CD14-positive monocyte (primary cell): Measurements from ENCODE around the gene RNF220. TPM values are rescaled to one million over a fixed set of nuclear protein-coding genes. Genes with fewer than 3 reads are reported as not detected.
A peak's percentile ranks its signal among the peaks of the same experiment; 100 is the strongest.

Experiments
- DNase-seq, 3 donors: peaks; one replicate each; pipeline ENCODE4 v3.0.0-alpha.2; 2011 to 2022
- H2AFZ ChIP-seq: 2 replicates; pipeline ENCODE4 v1.6.0; 2012; ENCODE audit warnings: mild to moderate bottlenecking, low read depth, low read length, inconsistent platforms; ENCODE audit not compliant: insufficient read depth, poor library complexity, severe bottlenecking
- H3K27ac ChIP-seq, 2 donors: 1 replicate in 1 of 2; 2 replicates in 1 of 2; pipeline ENCODE4 v1.5.1; 2012 to 2013; ENCODE audit warnings: low read length in 2 of 2, control low read depth in 1 of 2, inconsistent platforms in 1 of 2, low read depth in 1 of 2, mild to moderate bottlenecking in 1 of 2
- H3K27me3 ChIP-seq, 2 donors: one replicate each; pipeline versions ENCODE4 v1.6.0 to v1.6.1; 2011 to 2013; ENCODE audit warnings: low read length in 2 of 2; ENCODE audit not compliant: control insufficient read depth in 2 of 2, insufficient read depth in 2 of 2
- H3K36me3 ChIP-seq, 2 donors: replicated peaks in 1 of 2; 1 replicate in 1 of 2; 2 replicates in 1 of 2; pipeline versions ENCODE4 v1.5.1 to v1.6.1; 2012 to 2013; ENCODE audit warnings: low read length in 2 of 2, control low read depth in 1 of 2, inconsistent platforms in 1 of 2, mild to moderate bottlenecking in 1 of 2; ENCODE audit not compliant: insufficient read depth in 2 of 2, control insufficient read depth in 1 of 2
- H3K4me1 ChIP-seq, 2 donors: 1 replicate in 1 of 2; 2 replicates in 1 of 2; pipeline versions ENCODE4 v1.5.1 to v1.6.1; 2012 to 2013; ENCODE audit warnings: low read length in 2 of 2, control low read depth in 1 of 2, inconsistent platforms in 1 of 2, mild to moderate bottlenecking in 1 of 2, moderate library complexity in 1 of 2; ENCODE audit not compliant: insufficient read depth in 2 of 2, control insufficient read depth in 1 of 2
- H3K4me2 ChIP-seq: replicated peaks from 2 replicates; pipeline ENCODE3; 2012; ENCODE audit warnings: low read length, moderate library complexity, mild to moderate bottlenecking; ENCODE audit not compliant: poor library complexity, severe bottlenecking; ENCODE audit errors: extremely low read depth
- H3K4me3 ChIP-seq, 3 experiments: fragments of 200-600 bp in 1 of 3; sonication (generic) in 1 of 3; replicated peaks in 1 of 3; 1 replicate in 2 of 3; 2 replicates in 1 of 3; pipeline ENCODE4 v1.5.1; 2011 to 2013; ENCODE audit warnings: low read length in 3 of 3, mild to moderate bottlenecking in 3 of 3, control low read depth in 2 of 3, low read depth in 2 of 3, inconsistent platforms in 1 of 3, moderate library complexity in 1 of 3
- H3K79me2 ChIP-seq: 2 replicates; pipeline ENCODE4 v1.6.0; 2012; ENCODE audit warnings: mild to moderate bottlenecking, control low read depth, inconsistent platforms, low read length, moderate library complexity; ENCODE audit not compliant: insufficient read depth
- H3K9ac ChIP-seq: 2 replicates; pipeline ENCODE4 v1.6.0; 2017; ENCODE audit warnings: low read length, mild to moderate bottlenecking; ENCODE audit not compliant: insufficient read depth, poor library complexity, severe bottlenecking
- H3K9me3 ChIP-seq, 2 donors: replicated peaks in 1 of 2; 1 replicate in 1 of 2; 2 replicates in 1 of 2; pipeline versions ENCODE4 v1.5.1 to v1.6.1; 2012 to 2013; ENCODE audit warnings: low read length in 2 of 2, control low read depth in 1 of 2; ENCODE audit not compliant: control insufficient read depth in 1 of 2, insufficient read depth in 1 of 2
- H4K20me1 ChIP-seq: 2 replicates; pipeline ENCODE4 v1.6.0; 2012; ENCODE audit warnings: mild to moderate bottlenecking, low read length, control low read depth, moderate library complexity; ENCODE audit not compliant: insufficient read depth
- H3K27ac Mint-ChIP-seq, 7 donors: one replicate each; pipeline ENCODE4 v1.8.0; 2020; ENCODE audit warnings: mild to moderate bottlenecking in 7 of 7, mixed read lengths in 7 of 7, moderate library complexity in 6 of 7, inconsistent platforms in 2 of 7
- H3K27me3 Mint-ChIP-seq, 3 donors: one replicate each; pipeline ENCODE4 v1.8.0; 2021 to 2022; ENCODE audit warnings: low read depth in 3 of 3, mild to moderate bottlenecking in 3 of 3, mixed read lengths in 3 of 3, moderate library complexity in 3 of 3, inconsistent platforms in 1 of 3
- H3K36me3 Mint-ChIP-seq, 2 donors: one replicate each; pipeline ENCODE4 v1.8.0; 2020; ENCODE audit warnings: mixed read lengths in 2 of 2, inconsistent platforms in 1 of 2, mild to moderate bottlenecking in 1 of 2
- H3K4me1 Mint-ChIP-seq: one replicate; pipeline ENCODE4 v1.8.0; 2020; ENCODE audit warnings: mild to moderate bottlenecking, mixed read lengths
- H3K4me3 Mint-ChIP-seq, 2 donors: one replicate each; pipeline ENCODE4 v1.8.0; 2020; ENCODE audit warnings: mild to moderate bottlenecking in 2 of 2, mixed read lengths in 2 of 2, moderate library complexity in 1 of 2
- H3K9me3 Mint-ChIP-seq, 7 donors: one replicate each; pipeline ENCODE4 v1.8.0; 2020 to 2022; ENCODE audit warnings: mixed read lengths in 7 of 7, mild to moderate bottlenecking in 6 of 7, moderate library complexity in 6 of 7, inconsistent platforms in 2 of 7
- CTCF ChIP-seq: fragments of 200-600 bp; IDR thresholded peaks from one replicate; pipeline ENCODE4 v1.8.0; 2022; ENCODE audit warnings: antibody characterized with exemption, mild to moderate bottlenecking
- WGBS: methylation state at CpG from one replicate; pipeline ENCODE4 v1.1.5; 2013; ENCODE audit warnings: missing lambda C conversion rate; ENCODE audit not compliant: insufficient coverage; 5-methylcytosine and 5-hydroxymethylcytosine counted together
- intact Hi-C, 2 donors: fragments of 100-400 bp; cut with micrococcal nuclease; formaldehyde crosslinking; loops; one replicate each; pipeline versions ENCODE4 v1.15.0 to v1.15.1; 2023
- polyA plus RNA-seq, 3 donors: library from polyadenylated mRNA; depleted of rRNA in 1 of 3; unstranded in 2 of 3; stranded (reverse) in 1 of 3; fragments of 300-500 nt in 2 of 3; fragments of >200 nt in 1 of 3; fragmentation: Illumina TruSeq in 2 of 3; gene quantifications; 1 replicate in 2 of 3; 2 replicates in 1 of 3; pipeline ENCODE4 v1.2.3, GENCODE V29; 2012 to 2021

Gene RNF220
- polyA plus RNA-seq, 3 donors = 39.4 to 133 (median 49.4) TPM

- Mint-ChIP-seq H3K27me3 (peaks cover 0 to 2% (median 0%) of the 10 kb centered on the region in 3 donors), H3K27ac (peak overlapping the region in 6 of 7 donors; percentile 33 to 82 (median 68)), H3K4me1 (peaks cover 2% of the 10 kb centered on the region), H3K9me3 (no peaks in the 10 kb centered on the region), H3K4me3 (no peak overlapping the region), H3K36me3 (peaks cover 56% of the 10 kb centered on the region in 2 donors)
- peak overlapping the region; percentile 5 to 59 for H3K27ac ChIP-seq
- H3K4me3 ChIP-seq = no peak overlapping the region
- peak; percentile 52 to 64 (median 60) for DNase-seq
- H3K4me2 ChIP-seq = no peak overlapping the region
- no peaks in the 10 kb centered on the region for H3K27me3 ChIP-seq
- intact Hi-C loops = loop anchor here (5.0 kb wide), 2 partner anchors 270 to 275 kb away; no protein-coding TSS in a partner anchor
- H3K79me2 ChIP-seq = no peaks in the 10 kb centered on the region
- peaks cover 42 to 58% of the 10 kb centered on the region in 2 donors for H3K36me3 ChIP-seq
- no peak overlapping the region for H2AFZ ChIP-seq
- no peaks in the 10 kb centered on the region for H3K4me1 ChIP-seq
- peak; percentile 95 for TF ChIP-seq CTCF
- 66% methylated on average over 5 of the region's 7 CpGs for WGBS
- peaks cover 42% of the 10 kb centered on the region for H4K20me1 ChIP-seq
- H3K9ac ChIP-seq = no peak overlapping the region
- H3K9me3 ChIP-seq = no peaks in the 10 kb centered on the region
Measured at GRCh38 chr1:44652445-44653106, 247.5 kb downstream of the RNF220 start.

- Histone ChIP-seq H3K27me3 (no peaks in the 10 kb centered on the region), H3K4me2 (no peak overlapping the region), H3K27ac (no peak overlapping the region), H3K4me3 (no peak overlapping the region), H3K9ac (no peak overlapping the region), H3K36me3 (peaks cover 35 to 50% of the 10 kb centered on the region in 2 donors), H3K9me3 (no peaks in the 10 kb centered on the region), H3K79me2 (no peaks in the 10 kb centered on the region), H3K4me1 (no peaks in the 10 kb centered on the region), H4K20me1 (peaks cover 34% of the 10 kb centered on the region), H2AFZ (no peak overlapping the region)
- Mint-ChIP-seq H3K27me3 (peaks cover 0 to 2% (median 0%) of the 10 kb centered on the region in 3 donors), H3K36me3 (peaks cover 53 to 55% of the 10 kb centered on the region in 2 donors), H3K4me1 (peaks cover 2% of the 10 kb centered on the region), H3K4me3 (no peak overlapping the region), H3K27ac (no peak overlapping the region), H3K9me3 (no peaks in the 10 kb centered on the region)
- no peak for DNase-seq
- 35% methylated on average over 2 of the region's 11 CpGs for WGBS
- peak; percentile 62 for TF ChIP-seq CTCF
- intact Hi-C loops = loop anchor here (5.0 kb wide), 2 partner anchors 271 to 276 kb away; no protein-coding TSS in a partner anchor
Measured at GRCh38 chr1:44653107-44653964, 248.3 kb downstream of the RNF220 start.
